Endothelial cell of umbilical vein (primary cell): ENCODE results near the gene SPATS1. TPM values are rescaled to one million over a fixed set of nuclear protein-coding genes. Genes with fewer than 3 reads are reported as not detected.

ENCODE experiments used
- BruUV-seq: library from RNA; stranded (reverse); fragments of 400-500 nt; replicated peaks from 2 replicates; lab custom pipeline; 2021; lab: Mats Ljungman, UMichigan
- CTCF ChIA-PET: fragments of 300-600, 350-600 bp; sonication (Branson Sonifier 250); formaldehyde crosslinking; loops from one replicate; lab custom pipeline; 2021; ENCODE audit warnings: antibody characterized with exemption, inconsistent platforms; lab: Charles Lee
- POLR2A ChIA-PET: fragments of 300-600, 350-600 bp; sonication (Branson Sonifier 250); formaldehyde crosslinking; loops from one replicate; lab custom pipeline; 2021; ENCODE audit warnings: antibody characterized with exemption, inconsistent platforms; lab: Charles Lee
- DNase-seq: peaks from one replicate; pipeline ENCODE4 v3.0.0-alpha.2; 2011; ENCODE audit warnings: low read depth, low spot score
- FAIRE-seq: peaks from 2 replicates; lab custom pipeline; 2011; peaks lifted over from hg19 to GRCh38; lab: Jason Lieb, UNC
- H2AFZ ChIP-seq: 2 replicates; pipeline ENCODE4 v1.6.0; 2012; ENCODE audit warnings: low read depth, low read length, control low read depth, inconsistent platforms
- H3K27ac ChIP-seq: 2 replicates; pipeline ENCODE4 v1.5.1; 2011; ENCODE audit warnings: low read depth, mild to moderate bottlenecking, control low read depth, low read length, moderate library complexity; ENCODE audit not compliant: insufficient read depth
- H3K27me3 ChIP-seq, 2 experiments: 2 replicates each; pipeline versions ENCODE4 v1.6.0 to v1.6.1; 2011; ENCODE audit warnings: low read length in 2 of 2, mixed read lengths in 1 of 2; ENCODE audit not compliant: control insufficient read depth in 2 of 2, insufficient read depth in 2 of 2
- H3K36me3 ChIP-seq, 2 experiments: 2 replicates in 1 of 2; 3 replicates in 1 of 2; pipeline ENCODE4 v1.5.1; 2011; ENCODE audit warnings: low read length in 2 of 2, mild to moderate bottlenecking in 1 of 2, moderate library complexity in 1 of 2; ENCODE audit not compliant: control insufficient read depth in 2 of 2, insufficient read depth in 2 of 2; ENCODE audit errors: extremely low read depth in 1 of 2
- H3K4me1 ChIP-seq: 3 replicates; pipeline ENCODE4 v1.5.1; 2011; ENCODE audit warnings: mild to moderate bottlenecking, low read length; ENCODE audit not compliant: control insufficient read depth, insufficient read depth; ENCODE audit errors: extremely low read depth
- H3K4me2 ChIP-seq: 2 replicates; pipeline ENCODE4 v1.6.1; 2011; ENCODE audit warnings: low read length, control low read depth, mixed read lengths; ENCODE audit not compliant: insufficient read depth
- H3K4me3 ChIP-seq, 3 experiments: fragments of 200-600 bp in 1 of 3; sonication (generic), shearing (Covaris generic) in 1 of 3; replicated peaks in 1 of 3; 2 replicates each; pipeline ENCODE4 v1.5.1; 2011 to 2016; ENCODE audit warnings: control low read depth in 3 of 3, low read length in 3 of 3, mild to moderate bottlenecking in 2 of 3, inconsistent platforms in 1 of 3, low read depth in 1 of 3, moderate library complexity in 1 of 3; ENCODE audit not compliant: insufficient read depth in 1 of 3
- H3K79me2 ChIP-seq: 2 replicates; pipeline ENCODE4 v1.6.0; 2012; ENCODE audit warnings: low read length, inconsistent platforms; ENCODE audit not compliant: control insufficient read depth, insufficient read depth
- H3K9ac ChIP-seq: replicated peaks from 2 replicates; pipeline ENCODE3; 2011; ENCODE audit warnings: low read length, control low read depth; ENCODE audit not compliant: insufficient read depth; ENCODE audit errors: extremely low read depth
- H3K9me1 ChIP-seq: replicated peaks from 3 replicates; pipeline ENCODE4 v1.6.0; 2011; ENCODE audit warnings: mild to moderate bottlenecking, low read length; ENCODE audit not compliant: control insufficient read depth, insufficient read depth; ENCODE audit errors: extremely low read depth
- H3K9me3 ChIP-seq: replicated peaks from 2 replicates; pipeline ENCODE4 v1.5.1; 2012; ENCODE audit warnings: low read length, inconsistent platforms; ENCODE audit not compliant: control insufficient read depth, insufficient read depth
- H4K20me1 ChIP-seq: replicated peaks from 2 replicates; pipeline ENCODE3; 2011; ENCODE audit warnings: mild to moderate bottlenecking, low read length; ENCODE audit not compliant: control insufficient read depth, insufficient read depth; ENCODE audit errors: extremely low read depth
- CTCF ChIP-seq, 2 donors: IDR thresholded peaks; 1 replicate in 1 of 2; 2 replicates in 1 of 2; pipeline ENCODE4 v1.5.1; 2011; ENCODE audit warnings: low read length in 2 of 2, mild to moderate bottlenecking in 2 of 2, moderate library complexity in 2 of 2, control low read depth in 1 of 2, inconsistent platforms in 1 of 2, low read depth in 1 of 2; ENCODE audit not compliant: insufficient read depth in 1 of 2; ENCODE audit errors: extremely low read depth in 1 of 2
- EZH2 ChIP-seq: IDR thresholded peaks from 2 replicates; pipeline ENCODE4 v1.6.1; 2012; ENCODE audit warnings: borderline replicate concordance, low read depth, mild to moderate bottlenecking, moderate library complexity, low read length, inconsistent platforms; ENCODE audit not compliant: severe bottlenecking
- FOS ChIP-seq: IDR thresholded peaks from 2 replicates; pipeline ENCODE4 v1.6.1; 2011; ENCODE audit warnings: mild to moderate bottlenecking, low read length, moderate library complexity, borderline replicate concordance; ENCODE audit not compliant: insufficient read depth
- GATA2 ChIP-seq: IDR thresholded peaks from 2 replicates; pipeline ENCODE4 v1.7.0; 2011; ENCODE audit warnings: low read depth, mild to moderate bottlenecking, moderate library complexity, mixed read lengths, low read length; ENCODE audit not compliant: insufficient read length, insufficient read depth
- JUN ChIP-seq: IDR thresholded peaks from 2 replicates; pipeline ENCODE4 v1.6.1; 2011; ENCODE audit warnings: borderline replicate concordance, low read depth; ENCODE audit not compliant: insufficient read length, insufficient read depth
- MAX ChIP-seq: IDR thresholded peaks from 2 replicates; pipeline ENCODE4 v1.6.1; 2011; ENCODE audit not compliant: insufficient read depth, insufficient read length
- MYC ChIP-seq: IDR thresholded peaks from one replicate; pipeline ENCODE4 v1.6.1; 2011; ENCODE audit warnings: mild to moderate bottlenecking, low read depth, low read length
- POLR2A ChIP-seq: IDR thresholded peaks from 2 replicates; pipeline ENCODE4 v1.6.1; 2012; ENCODE audit warnings: low read depth, mild to moderate bottlenecking, control low read depth, low read length
- POLR2AphosphoS5 ChIP-seq: IDR thresholded peaks from 2 replicates; pipeline ENCODE4 v1.6.1; 2012; ENCODE audit warnings: low read depth, mild to moderate bottlenecking, control low read depth, low read length, moderate library complexity; ENCODE audit not compliant: insufficient read depth
- dilution Hi-C: fragments of 300-500 bp; cut with MboI; formaldehyde crosslinking; loops from one replicate; pipeline ENCODE4 v1.15.0; 2019; ENCODE audit warnings: low sequenced_read_pairs; ENCODE audit not compliant: extremely low pct_ligation_motif_present
- intact Hi-C: fragments of 100-400 bp; cut with micrococcal nuclease; formaldehyde crosslinking; loops from one replicate; pipeline ENCODE4 v1.10.0; 2022
- polyA plus RNA-seq, 4 experiments: library from polyadenylated mRNA; depleted of rRNA in 3 of 4; stranded (reverse) in 3 of 4; unstranded in 1 of 4; fragments of >200 nt; gene quantifications; 2 replicates each; pipeline versions ENCODE4 v1.2.1 to v1.2.3, GENCODE V29; 2011 to 2012; ENCODE audit warnings: missing spikeins in 1 of 4
- total RNA-seq: library from RNA; stranded (reverse); gene quantifications from 2 replicates; pipeline ENCODE4 v1.2.3, GENCODE V29; 2021

SPATS1 gene
- total and polyA plus RNA-seq, 2 donors (not counting 3 experiments of a cell fraction or from before 2014, with no cell fraction given), result not detected

- H3K4me1 ChIP-seq, result peaks cover 7% of the 10 kb centered on the region
- DNase-seq, result no peak
- H3K27ac ChIP-seq, result no peak overlapping the region
- ChIA-PET POLR2A (no interaction called here), CTCF (no interaction called here)
- H3K9me3 ChIP-seq, result no peaks in the 10 kb centered on the region
- BruUV-seq, result no TSS peak
- dilution Hi-C loops, result no loop called here
- H3K9me1 ChIP-seq, result no peaks in the 10 kb centered on the region
- no peak overlapping the region for H2AFZ ChIP-seq
- H3K27me3 ChIP-seq, result peaks cover 0 to 16% of the 10 kb centered on the region in 2 experiments
- no peak overlapping the region for H3K4me3 ChIP-seq
- no peak for FAIRE-seq
- intact Hi-C loops, result no loop called here
- TF ChIP-seq MAX (no peak), CTCF (IDR thresholded peaks at IDR 0.05; ENCODE audit: extremely low read depth in 1 of 2, insufficient read depth in 1 of 2, low read depth in 1 of 2, low read length in 2 of 2) (no peak), FOS (no peak), JUN (no peak), EZH2 (no peak)
- H3K4me2 ChIP-seq, result no peak overlapping the region
- no peaks in the 10 kb centered on the region for H4K20me1 ChIP-seq
- H3K79me2 ChIP-seq, result no peaks in the 10 kb centered on the region
- H3K36me3 ChIP-seq, result no peaks in the 10 kb centered on the region
- H3K9ac ChIP-seq, result no peak overlapping the region
These were observed 35.5 kb downstream of the SPATS1 start for GRCh38 chr6:44377971-44378370.

- Histone ChIP-seq H2AFZ (no peak overlapping the region), H3K36me3 (no peaks in the 10 kb centered on the region), H3K9me1 (no peaks in the 10 kb centered on the region), H3K79me2 (no peaks in the 10 kb centered on the region), H3K9me3 (no peaks in the 10 kb centered on the region), H4K20me1 (no peaks in the 10 kb centered on the region), H3K4me1 (peaks cover 5% of the 10 kb centered on the region), H3K4me3 (no peak overlapping the region), H3K4me2 (no peak overlapping the region), H3K9ac (no peak overlapping the region), H3K27ac (no peak overlapping the region), H3K27me3 (peaks cover 0 to 9% of the 10 kb centered on the region in 2 experiments)
- no peak for TF ChIP-seq FOS
- no peak for TF ChIP-seq POLR2AphosphoS5
- TF ChIP-seq EZH2, result no peak
- TF ChIP-seq MYC, result no peak
- TF ChIP-seq GATA2, result no peak
- no peak for TF ChIP-seq MAX
- no peak for TF ChIP-seq POLR2A
- TF ChIP-seq CTCF (IDR thresholded peaks at IDR 0.05; ENCODE audit: extremely low read depth in 1 of 2, insufficient read depth in 1 of 2, low read depth in 1 of 2, low read length in 2 of 2), result no peak
- no peak for TF ChIP-seq JUN
- ChIA-PET POLR2A (no interaction called here), CTCF (no interaction called here)
- FAIRE-seq (no peak), DNase-seq (no peak)
- intact Hi-C loops (no loop called here), dilution Hi-C loops (no loop called here)
- no TSS peak for BruUV-seq
These were observed 39.3 kb downstream of the SPATS1 start for GRCh38 chr6:44381739-44382138.
